Measurements from ENCODE around the gene ZFP1.

ZFP1 gene

DNA sequence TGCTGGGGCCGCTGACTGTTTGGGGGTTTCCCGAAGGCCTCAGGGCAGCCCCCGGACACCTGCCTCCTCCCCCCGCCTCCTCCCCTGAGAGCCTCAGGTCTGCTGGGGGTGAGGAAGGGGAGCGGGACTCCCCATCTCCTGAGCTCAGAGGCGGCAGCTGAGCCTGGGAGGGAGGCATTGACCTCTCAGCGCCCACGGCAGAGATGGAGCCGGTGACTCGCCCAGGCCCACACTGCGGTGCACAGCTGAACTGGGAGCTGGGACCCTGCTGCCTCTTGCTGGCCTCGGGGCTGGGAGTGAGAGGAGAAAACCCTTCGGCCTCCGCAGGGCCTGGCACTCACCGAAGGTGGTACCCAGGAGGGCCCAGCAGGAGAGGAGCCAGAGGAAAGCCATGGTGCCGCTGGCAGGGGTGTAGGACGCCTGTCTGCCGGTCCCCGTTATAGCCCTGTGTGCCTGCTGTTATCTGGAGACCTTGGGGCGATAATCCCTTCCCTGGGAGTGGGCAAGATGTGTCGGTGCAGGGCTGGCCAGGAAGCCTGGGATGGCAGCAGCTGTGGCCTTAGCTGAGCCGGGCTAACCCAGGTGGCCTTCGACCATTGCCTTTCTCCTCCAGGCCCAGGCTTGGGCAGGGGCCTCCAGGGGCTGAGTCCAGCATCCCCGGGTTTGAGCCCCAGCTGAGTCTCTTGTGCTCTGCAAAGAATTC, 58.6 kb downstream of the ZFP1 start, which contains the start of gene CTRB2:
CTRB2 (minus strand) TSS at position 413 of the 703 bp plus-strand sequence; CDS start at position 393, 20 bp downstream.
- ATAC-seq, result no peak
- TF ChIP-seq BACH2 (CRISPR knock-in tag; IDR thresholded peaks at IDR 0.05; ENCODE audit: borderline replicate concordance), result no peak
- TF ChIP-seq TOX (CRISPR knock-in tag; IDR thresholded peaks at IDR 0.05; ENCODE audit: borderline replicate concordance), result no peak
- no peak for TF ChIP-seq ZNF565 (CRISPR knock-in tag; conservative IDR thresholded peaks at IDR 0.05; ENCODE audit: low read depth)
- TF ChIP-seq, protein P1, sequence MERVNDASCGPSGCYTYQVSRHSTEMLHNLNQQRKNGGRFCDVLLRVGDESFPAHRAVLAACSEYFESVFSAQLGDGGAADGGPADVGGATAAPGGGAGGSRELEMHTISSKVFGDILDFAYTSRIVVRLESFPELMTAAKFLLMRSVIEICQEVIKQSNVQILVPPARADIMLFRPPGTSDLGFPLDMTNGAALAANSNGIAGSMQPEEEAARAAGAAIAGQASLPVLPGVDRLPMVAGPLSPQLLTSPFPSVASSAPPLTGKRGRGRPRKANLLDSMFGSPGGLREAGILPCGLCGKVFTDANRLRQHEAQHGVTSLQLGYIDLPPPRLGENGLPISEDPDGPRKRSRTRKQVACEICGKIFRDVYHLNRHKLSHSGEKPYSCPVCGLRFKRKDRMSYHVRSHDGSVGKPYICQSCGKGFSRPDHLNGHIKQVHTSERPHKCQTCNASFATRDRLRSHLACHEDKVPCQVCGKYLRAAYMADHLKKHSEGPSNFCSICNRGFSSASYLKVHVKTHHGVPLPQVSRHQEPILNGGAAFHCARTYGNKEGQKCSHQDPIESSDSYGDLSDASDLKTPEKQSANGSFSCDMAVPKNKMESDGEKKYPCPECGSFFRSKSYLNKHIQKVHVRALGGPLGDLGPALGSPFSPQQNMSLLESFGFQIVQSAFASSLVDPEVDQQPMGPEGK (CRISPR knock-in tag; IDR thresholded peaks at IDR 0.05; ENCODE audit: borderline replicate concordance), result no peak
- TF ChIP-seq, protein P2, sequence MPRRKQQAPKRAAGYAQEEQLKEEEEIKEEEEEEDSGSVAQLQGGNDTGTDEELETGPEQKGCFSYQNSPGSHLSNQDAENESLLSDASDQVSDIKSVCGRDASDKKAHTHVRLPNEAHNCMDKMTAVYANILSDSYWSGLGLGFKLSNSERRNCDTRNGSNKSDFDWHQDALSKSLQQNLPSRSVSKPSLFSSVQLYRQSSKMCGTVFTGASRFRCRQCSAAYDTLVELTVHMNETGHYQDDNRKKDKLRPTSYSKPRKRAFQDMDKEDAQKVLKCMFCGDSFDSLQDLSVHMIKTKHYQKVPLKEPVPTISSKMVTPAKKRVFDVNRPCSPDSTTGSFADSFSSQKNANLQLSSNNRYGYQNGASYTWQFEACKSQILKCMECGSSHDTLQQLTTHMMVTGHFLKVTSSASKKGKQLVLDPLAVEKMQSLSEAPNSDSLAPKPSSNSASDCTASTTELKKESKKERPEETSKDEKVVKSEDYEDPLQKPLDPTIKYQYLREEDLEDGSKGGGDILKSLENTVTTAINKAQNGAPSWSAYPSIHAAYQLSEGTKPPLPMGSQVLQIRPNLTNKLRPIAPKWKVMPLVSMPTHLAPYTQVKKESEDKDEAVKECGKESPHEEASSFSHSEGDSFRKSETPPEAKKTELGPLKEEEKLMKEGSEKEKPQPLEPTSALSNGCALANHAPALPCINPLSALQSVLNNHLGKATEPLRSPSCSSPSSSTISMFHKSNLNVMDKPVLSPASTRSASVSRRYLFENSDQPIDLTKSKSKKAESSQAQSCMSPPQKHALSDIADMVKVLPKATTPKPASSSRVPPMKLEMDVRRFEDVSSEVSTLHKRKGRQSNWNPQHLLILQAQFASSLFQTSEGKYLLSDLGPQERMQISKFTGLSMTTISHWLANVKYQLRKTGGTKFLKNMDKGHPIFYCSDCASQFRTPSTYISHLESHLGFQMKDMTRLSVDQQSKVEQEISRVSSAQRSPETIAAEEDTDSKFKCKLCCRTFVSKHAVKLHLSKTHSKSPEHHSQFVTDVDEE (CRISPR knock-in tag; IDR thresholded peaks at IDR 0.05), result no peak
- TF ChIP-seq GLIS3 (CRISPR knock-in tag; IDR thresholded peaks at IDR 0.05), result no peak
- no peak for TF ChIP-seq ZNF8 (CRISPR knock-in tag; IDR thresholded peaks at IDR 0.05)
- no peak for TF ChIP-seq ARNTL (CRISPR knock-in tag; IDR thresholded peaks at IDR 0.05; ENCODE audit: borderline replicate concordance, low read depth)
- no peak for TF ChIP-seq ZC3H10 (CRISPR knock-in tag; IDR thresholded peaks at IDR 0.05)
- no peak for TF ChIP-seq ZFP3 (CRISPR knock-in tag; IDR thresholded peaks at IDR 0.05)
- no peak for TF ChIP-seq ISL1 (CRISPR knock-in tag; IDR thresholded peaks at IDR 0.05)
- no peak for TF ChIP-seq RARB (CRISPR knock-in tag; IDR thresholded peaks at IDR 0.05)
- TF ChIP-seq CSDC2 (CRISPR knock-in tag; IDR thresholded peaks at IDR 0.05), result no peak
- no peak for TF ChIP-seq ZFP30 (CRISPR knock-in tag; IDR thresholded peaks at IDR 0.05)
- TF ChIP-seq, protein P3, sequence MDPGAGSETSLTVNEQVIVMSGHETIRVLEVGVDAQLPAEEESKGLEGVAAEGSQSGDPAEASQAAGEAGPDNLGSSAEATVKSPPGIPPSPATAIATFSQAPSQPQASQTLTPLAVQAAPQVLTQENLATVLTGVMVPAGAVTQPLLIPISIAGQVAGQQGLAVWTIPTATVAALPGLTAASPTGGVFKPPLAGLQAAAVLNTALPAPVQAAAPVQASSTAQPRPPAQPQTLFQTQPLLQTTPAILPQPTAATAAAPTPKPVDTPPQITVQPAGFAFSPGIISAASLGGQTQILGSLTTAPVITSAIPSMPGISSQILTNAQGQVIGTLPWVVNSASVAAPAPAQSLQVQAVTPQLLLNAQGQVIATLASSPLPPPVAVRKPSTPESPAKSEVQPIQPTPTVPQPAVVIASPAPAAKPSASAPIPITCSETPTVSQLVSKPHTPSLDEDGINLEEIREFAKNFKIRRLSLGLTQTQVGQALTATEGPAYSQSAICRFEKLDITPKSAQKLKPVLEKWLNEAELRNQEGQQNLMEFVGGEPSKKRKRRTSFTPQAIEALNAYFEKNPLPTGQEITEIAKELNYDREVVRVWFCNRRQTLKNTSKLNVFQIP (CRISPR knock-in tag; IDR thresholded peaks at IDR 0.05; ENCODE audit: borderline replicate concordance, low read depth), result no peak
- TF ChIP-seq, protein P4, sequence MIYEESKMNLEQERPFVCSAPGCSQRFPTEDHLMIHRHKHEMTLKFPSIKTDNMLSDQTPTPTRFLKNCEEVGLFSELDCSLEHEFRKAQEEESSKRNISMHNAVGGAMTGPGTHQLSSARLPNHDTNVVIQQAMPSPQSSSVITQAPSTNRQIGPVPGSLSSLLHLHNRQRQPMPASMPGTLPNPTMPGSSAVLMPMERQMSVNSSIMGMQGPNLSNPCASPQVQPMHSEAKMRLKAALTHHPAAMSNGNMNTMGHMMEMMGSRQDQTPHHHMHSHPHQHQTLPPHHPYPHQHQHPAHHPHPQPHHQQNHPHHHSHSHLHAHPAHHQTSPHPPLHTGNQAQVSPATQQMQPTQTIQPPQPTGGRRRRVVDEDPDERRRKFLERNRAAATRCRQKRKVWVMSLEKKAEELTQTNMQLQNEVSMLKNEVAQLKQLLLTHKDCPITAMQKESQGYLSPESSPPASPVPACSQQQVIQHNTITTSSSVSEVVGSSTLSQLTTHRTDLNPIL (CRISPR knock-in tag; IDR thresholded peaks at IDR 0.05; ENCODE audit: low read depth), result no peak
- no peak for TF ChIP-seq SNAI2 (CRISPR knock-in tag; IDR thresholded peaks at IDR 0.05)
- TF ChIP-seq, protein P5, sequence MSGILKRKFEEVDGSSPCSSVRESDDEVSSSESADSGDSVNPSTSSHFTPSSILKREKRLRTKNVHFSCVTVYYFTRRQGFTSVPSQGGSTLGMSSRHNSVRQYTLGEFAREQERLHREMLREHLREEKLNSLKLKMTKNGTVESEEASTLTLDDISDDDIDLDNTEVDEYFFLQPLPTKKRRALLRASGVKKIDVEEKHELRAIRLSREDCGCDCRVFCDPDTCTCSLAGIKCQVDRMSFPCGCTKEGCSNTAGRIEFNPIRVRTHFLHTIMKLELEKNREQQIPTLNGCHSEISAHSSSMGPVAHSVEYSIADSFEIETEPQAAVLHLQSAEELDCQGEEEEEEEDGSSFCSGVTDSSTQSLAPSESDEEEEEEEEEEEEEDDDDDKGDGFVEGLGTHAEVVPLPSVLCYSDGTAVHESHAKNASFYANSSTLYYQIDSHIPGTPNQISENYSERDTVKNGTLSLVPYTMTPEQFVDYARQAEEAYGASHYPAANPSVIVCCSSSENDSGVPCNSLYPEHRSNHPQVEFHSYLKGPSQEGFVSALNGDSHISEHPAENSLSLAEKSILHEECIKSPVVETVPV (CRISPR knock-in tag; IDR thresholded peaks at IDR 0.05), result no peak

DNA sequence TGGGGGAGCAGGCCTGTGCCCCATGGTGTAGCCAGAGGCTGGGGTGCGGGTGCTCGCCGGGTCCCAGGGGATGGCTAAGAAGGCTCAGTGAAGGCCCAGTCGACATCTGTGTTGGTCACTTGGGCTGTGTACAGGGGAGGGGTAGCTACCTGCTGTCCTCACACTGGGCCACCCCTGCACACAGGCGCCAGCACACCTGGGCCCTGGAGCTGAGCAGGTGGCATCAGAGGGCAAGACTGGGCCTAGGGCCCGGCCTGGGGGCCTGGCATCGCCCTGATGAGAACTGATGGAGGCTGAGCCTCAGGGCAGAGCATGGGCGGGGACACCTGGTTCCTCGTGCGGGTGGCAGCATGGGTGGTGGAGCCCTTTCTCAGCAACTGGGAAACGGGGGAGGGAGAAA, 59.5 kb downstream of the ZFP1 start:
- ATAC-seq, result no peak
- no peak for TF ChIP-seq ZNF8 (CRISPR knock-in tag; IDR thresholded peaks at IDR 0.05)
- no peak for TF ChIP-seq ZFP3 (CRISPR knock-in tag; IDR thresholded peaks at IDR 0.05)
- TF ChIP-seq ARNTL (CRISPR knock-in tag; IDR thresholded peaks at IDR 0.05; ENCODE audit: borderline replicate concordance, low read depth), result no peak
- TF ChIP-seq, protein P2 (CRISPR knock-in tag; IDR thresholded peaks at IDR 0.05), result no peak
- no peak for TF ChIP-seq PPARA (CRISPR knock-in tag; IDR thresholded peaks at IDR 0.05; ENCODE audit: borderline replicate concordance)
- no peak for TF ChIP-seq ZNF70 (CRISPR knock-in tag; IDR thresholded peaks at IDR 0.05)
- no peak for TF ChIP-seq ZC3H10 (CRISPR knock-in tag; IDR thresholded peaks at IDR 0.05)
- TF ChIP-seq RARB (CRISPR knock-in tag; IDR thresholded peaks at IDR 0.05), result no peak
- TF ChIP-seq, protein P1 (CRISPR knock-in tag; IDR thresholded peaks at IDR 0.05; ENCODE audit: borderline replicate concordance), result no peak
- TF ChIP-seq, protein P3 (CRISPR knock-in tag; IDR thresholded peaks at IDR 0.05; ENCODE audit: borderline replicate concordance, low read depth), result no peak
- TF ChIP-seq, protein P4 (CRISPR knock-in tag; IDR thresholded peaks at IDR 0.05; ENCODE audit: low read depth), result no peak
- no peak for TF ChIP-seq ZFP30 (CRISPR knock-in tag; IDR thresholded peaks at IDR 0.05)
